Measurements from ENCODE around the gene GATA2.

DNA sequence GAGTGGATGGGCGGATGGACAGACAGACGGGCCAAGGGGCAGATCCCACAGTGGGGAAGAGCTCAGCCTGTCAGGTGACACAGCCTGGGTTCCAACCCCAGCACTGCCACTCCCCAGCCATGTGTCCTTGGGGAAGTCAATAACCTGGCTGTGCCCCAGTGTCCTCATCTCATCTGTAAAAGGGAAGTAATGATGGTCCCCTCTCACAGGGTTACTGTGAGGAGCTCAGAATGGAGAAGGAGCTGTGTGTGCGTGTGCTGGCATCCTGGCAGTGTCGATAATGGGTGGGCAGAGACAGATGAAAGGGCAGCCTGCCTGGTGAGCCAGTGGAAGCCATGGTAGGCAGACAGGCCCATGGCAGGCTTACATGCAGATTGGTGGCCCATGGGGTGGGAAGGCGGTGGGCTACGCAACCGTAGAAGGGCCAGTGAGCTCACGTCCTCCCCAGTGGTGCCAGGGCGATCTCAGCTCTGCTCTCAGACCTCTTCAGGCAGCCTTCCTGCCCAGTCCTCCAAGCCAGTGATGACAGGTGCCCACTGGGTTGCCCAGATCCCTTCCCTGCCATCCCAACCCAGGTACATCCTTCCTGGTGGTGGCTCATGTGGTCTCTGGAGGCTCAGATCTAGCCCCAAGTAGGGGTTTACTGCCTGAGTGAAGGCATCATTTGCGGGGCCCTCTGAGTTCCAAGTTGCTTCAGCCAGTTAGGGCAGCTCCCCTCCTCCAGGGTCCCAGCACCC, 24.0 kb downstream of the GATA2 start:
- TF ChIP-seq KDM5A (IDR thresholded peaks at IDR 0.05; ENCODE audit: low read length) (no peak), POLR2A (IDR thresholded peaks at IDR 0.05; ENCODE audit: control extremely low read depth in 1 of 2, low read depth in 2 of 2, low read length in 2 of 2) (no peak), KDM1A (IDR thresholded peaks at IDR 0.05; ENCODE audit: borderline replicate concordance, low read length) (no peak), SUZ12 (IDR thresholded peaks at IDR 0.05; ENCODE audit: low read length) (no peak), EP300 (IDR thresholded peaks at IDR 0.05; ENCODE audit: borderline replicate concordance in 1 of 2, low read depth in 2 of 2, low read length in 2 of 2) (no peak), EZH2 (IDR thresholded peaks at IDR 0.05; ENCODE audit: low read depth, low read length, severe bottlenecking) (no peak), CBX5 (IDR thresholded peaks at IDR 0.05; ENCODE audit: low read depth, low read length) (no peak), ASH2L (IDR thresholded peaks at IDR 0.05; ENCODE audit: low read length) (no peak), RAD21 (IDR thresholded peaks at IDR 0.05 in 1 of 2, conservative IDR thresholded peaks at IDR 0.05 in 1 of 2; ENCODE audit: low read depth in 2 of 2, low read length in 2 of 2) (no peak), TAF1 (IDR thresholded peaks at IDR 0.05; ENCODE audit: low read depth, low read length) (no peak)
- TF ChIP-seq, protein P1, sequence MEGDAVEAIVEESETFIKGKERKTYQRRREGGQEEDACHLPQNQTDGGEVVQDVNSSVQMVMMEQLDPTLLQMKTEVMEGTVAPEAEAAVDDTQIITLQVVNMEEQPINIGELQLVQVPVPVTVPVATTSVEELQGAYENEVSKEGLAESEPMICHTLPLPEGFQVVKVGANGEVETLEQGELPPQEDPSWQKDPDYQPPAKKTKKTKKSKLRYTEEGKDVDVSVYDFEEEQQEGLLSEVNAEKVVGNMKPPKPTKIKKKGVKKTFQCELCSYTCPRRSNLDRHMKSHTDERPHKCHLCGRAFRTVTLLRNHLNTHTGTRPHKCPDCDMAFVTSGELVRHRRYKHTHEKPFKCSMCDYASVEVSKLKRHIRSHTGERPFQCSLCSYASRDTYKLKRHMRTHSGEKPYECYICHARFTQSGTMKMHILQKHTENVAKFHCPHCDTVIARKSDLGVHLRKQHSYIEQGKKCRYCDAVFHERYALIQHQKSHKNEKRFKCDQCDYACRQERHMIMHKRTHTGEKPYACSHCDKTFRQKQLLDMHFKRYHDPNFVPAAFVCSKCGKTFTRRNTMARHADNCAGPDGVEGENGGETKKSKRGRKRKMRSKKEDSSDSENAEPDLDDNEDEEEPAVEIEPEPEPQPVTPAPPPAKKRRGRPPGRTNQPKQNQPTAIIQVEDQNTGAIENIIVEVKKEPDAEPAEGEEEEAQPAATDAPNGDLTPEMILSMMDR (IDR thresholded peaks at IDR 0.05; ENCODE audit: control extremely low read depth in 1 of 3, insufficient read depth in 1 of 3, low read depth in 1 of 3, low read length in 3 of 3), result no peak
